Inflammatory macrophage treated with lipopolysaccharide for 4 hours (primary cell): ENCODE results near the gene ABL1.
A peak's percentile ranks its signal among the peaks of the same experiment; 100 is the strongest.
"Not testable (repeated sequence)": the region's sequence is repeated elsewhere in the genome, so short reads cannot be mapped to it uniquely, and the experiment has no call there.

ENCODE experiments used
- DNase-seq: peaks from one replicate; pipeline ENCODE4 v3.0.0-alpha.2; 2020

The ABL1 gene

GRCh38 chr9:130834371-130835336, at the start of gene ABL1:
Gene ABL1, plus strand, starts transcription at chr9:130835254. Its CDS starts 193 bp downstream, at chr9:130835447.
- DNase-seq, result peak; percentile 82

- DNase-seq, result no peak
These were observed 49.0 kb upstream of the ABL1 start for GRCh38 chr9:130785940-130786508.

- no peak for DNase-seq
These were observed 48.5 kb upstream of the ABL1 start for GRCh38 chr9:130786526-130786925.

GRCh38 chr9:130789747-130790672, 45.0 kb upstream of the ABL1 start:
- no peak for DNase-seq

GRCh38 chr9:130791303-130791894, 43.7 kb upstream of the ABL1 start:
- no peak for DNase-seq

GRCh38 chr9:130793589-130793988, 41.5 kb upstream of the ABL1 start:
- no peak for DNase-seq

GRCh38 chr9:130794021-130794420, 41.0 kb upstream of the ABL1 start:
- DNase-seq, result not testable (repeated sequence)

GRCh38 chr9:130794423-130794822, 40.6 kb upstream of the ABL1 start:
- DNase-seq, result not testable (repeated sequence)

GRCh38 chr9:130794923-130795495, 40.0 kb upstream of the ABL1 start:
- peak; percentile 6 for DNase-seq

GRCh38 chr9:130803116-130803515, 31.9 kb upstream of the ABL1 start:
- not testable (repeated sequence) for DNase-seq

- no peak for DNase-seq
These were observed 29.3 kb upstream of the ABL1 start for GRCh38 chr9:130805510-130806326.

GRCh38 chr9:130806327-130806716, 28.7 kb upstream of the ABL1 start:
- no peak for DNase-seq

GRCh38 chr9:130810609-130811136, 24.4 kb upstream of the ABL1 start:
- DNase-seq, result no peak

GRCh38 chr9:130815242-130815808, 19.7 kb upstream of the ABL1 start:
- no peak for DNase-seq

- no peak for DNase-seq
These were observed 17.1 kb upstream of the ABL1 start for GRCh38 chr9:130817914-130818313.

GRCh38 chr9:130820135-130820738, 14.8 kb upstream of the ABL1 start:
- no peak for DNase-seq

- DNase-seq, result no peak
These were observed 11.6 kb upstream of the ABL1 start for GRCh38 chr9:130823435-130823834.

GRCh38 chr9:130824079-130824478, 11.0 kb upstream of the ABL1 start:
- no peak for DNase-seq

GRCh38 chr9:130824643-130825350, 10.3 kb upstream of the ABL1 start:
- no peak for DNase-seq

GRCh38 chr9:130825351-130825651, 9.8 kb upstream of the ABL1 start:
- DNase-seq, result no peak
